Endothelial cell of umbilical vein (primary cell): Measurements from ENCODE around the gene PLXNB3. TPM values are rescaled to one million over a fixed set of nuclear protein-coding genes. Genes with fewer than 3 reads are reported as not detected.

Experiments
- BruUV-seq: library from RNA; stranded (reverse); fragments of 400-500 nt; replicated peaks from 2 replicates; lab custom pipeline; 2021; lab: Mats Ljungman, UMichigan
- CTCF ChIA-PET: fragments of 300-600, 350-600 bp; sonication (Branson Sonifier 250); formaldehyde crosslinking; loops from one replicate; lab custom pipeline; 2021; ENCODE audit warnings: antibody characterized with exemption, inconsistent platforms; lab: Charles Lee
- POLR2A ChIA-PET: fragments of 300-600, 350-600 bp; sonication (Branson Sonifier 250); formaldehyde crosslinking; loops from one replicate; lab custom pipeline; 2021; ENCODE audit warnings: antibody characterized with exemption, inconsistent platforms; lab: Charles Lee
- DNase-seq: peaks from one replicate; pipeline ENCODE4 v3.0.0-alpha.2; 2011; ENCODE audit warnings: low read depth, low spot score
- FAIRE-seq: peaks from 2 replicates; lab custom pipeline; 2011; peaks lifted over from hg19 to GRCh38; lab: Jason Lieb, UNC
- H2AFZ ChIP-seq: 2 replicates; pipeline ENCODE4 v1.6.0; 2012; ENCODE audit warnings: low read depth, low read length, control low read depth, inconsistent platforms
- H3K27ac ChIP-seq: 2 replicates; pipeline ENCODE4 v1.5.1; 2011; ENCODE audit warnings: low read depth, mild to moderate bottlenecking, control low read depth, low read length, moderate library complexity; ENCODE audit not compliant: insufficient read depth
- H3K27me3 ChIP-seq, 2 experiments: 2 replicates each; pipeline versions ENCODE4 v1.6.0 to v1.6.1; 2011; ENCODE audit warnings: low read length in 2 of 2, mixed read lengths in 1 of 2; ENCODE audit not compliant: control insufficient read depth in 2 of 2, insufficient read depth in 2 of 2
- H3K36me3 ChIP-seq, 2 experiments: 2 replicates in 1 of 2; 3 replicates in 1 of 2; pipeline ENCODE4 v1.5.1; 2011; ENCODE audit warnings: low read length in 2 of 2, mild to moderate bottlenecking in 1 of 2, moderate library complexity in 1 of 2; ENCODE audit not compliant: control insufficient read depth in 2 of 2, insufficient read depth in 2 of 2; ENCODE audit errors: extremely low read depth in 1 of 2
- H3K4me1 ChIP-seq: 3 replicates; pipeline ENCODE4 v1.5.1; 2011; ENCODE audit warnings: mild to moderate bottlenecking, low read length; ENCODE audit not compliant: control insufficient read depth, insufficient read depth; ENCODE audit errors: extremely low read depth
- H3K4me2 ChIP-seq: 2 replicates; pipeline ENCODE4 v1.6.1; 2011; ENCODE audit warnings: low read length, control low read depth, mixed read lengths; ENCODE audit not compliant: insufficient read depth
- H3K4me3 ChIP-seq, 3 experiments: fragments of 200-600 bp in 1 of 3; sonication (generic), shearing (Covaris generic) in 1 of 3; replicated peaks in 1 of 3; 2 replicates each; pipeline ENCODE4 v1.5.1; 2011 to 2016; ENCODE audit warnings: control low read depth in 3 of 3, low read length in 3 of 3, mild to moderate bottlenecking in 2 of 3, inconsistent platforms in 1 of 3, low read depth in 1 of 3, moderate library complexity in 1 of 3; ENCODE audit not compliant: insufficient read depth in 1 of 3
- H3K79me2 ChIP-seq: 2 replicates; pipeline ENCODE4 v1.6.0; 2012; ENCODE audit warnings: low read length, inconsistent platforms; ENCODE audit not compliant: control insufficient read depth, insufficient read depth
- H3K9ac ChIP-seq: replicated peaks from 2 replicates; pipeline ENCODE3; 2011; ENCODE audit warnings: low read length, control low read depth; ENCODE audit not compliant: insufficient read depth; ENCODE audit errors: extremely low read depth
- H3K9me1 ChIP-seq: replicated peaks from 3 replicates; pipeline ENCODE4 v1.6.0; 2011; ENCODE audit warnings: mild to moderate bottlenecking, low read length; ENCODE audit not compliant: control insufficient read depth, insufficient read depth; ENCODE audit errors: extremely low read depth
- H3K9me3 ChIP-seq: replicated peaks from 2 replicates; pipeline ENCODE4 v1.5.1; 2012; ENCODE audit warnings: low read length, inconsistent platforms; ENCODE audit not compliant: control insufficient read depth, insufficient read depth
- H4K20me1 ChIP-seq: replicated peaks from 2 replicates; pipeline ENCODE3; 2011; ENCODE audit warnings: mild to moderate bottlenecking, low read length; ENCODE audit not compliant: control insufficient read depth, insufficient read depth; ENCODE audit errors: extremely low read depth
- EZH2 ChIP-seq: IDR thresholded peaks from 2 replicates; pipeline ENCODE4 v1.6.1; 2012; ENCODE audit warnings: borderline replicate concordance, low read depth, mild to moderate bottlenecking, moderate library complexity, low read length, inconsistent platforms; ENCODE audit not compliant: severe bottlenecking
- JUN ChIP-seq: IDR thresholded peaks from 2 replicates; pipeline ENCODE4 v1.6.1; 2011; ENCODE audit warnings: borderline replicate concordance, low read depth; ENCODE audit not compliant: insufficient read length, insufficient read depth
- MAX ChIP-seq: IDR thresholded peaks from 2 replicates; pipeline ENCODE4 v1.6.1; 2011; ENCODE audit not compliant: insufficient read depth, insufficient read length
- MYC ChIP-seq: IDR thresholded peaks from one replicate; pipeline ENCODE4 v1.6.1; 2011; ENCODE audit warnings: mild to moderate bottlenecking, low read depth, low read length
- POLR2A ChIP-seq: IDR thresholded peaks from 2 replicates; pipeline ENCODE4 v1.6.1; 2012; ENCODE audit warnings: low read depth, mild to moderate bottlenecking, control low read depth, low read length
- POLR2AphosphoS5 ChIP-seq: IDR thresholded peaks from 2 replicates; pipeline ENCODE4 v1.6.1; 2012; ENCODE audit warnings: low read depth, mild to moderate bottlenecking, control low read depth, low read length, moderate library complexity; ENCODE audit not compliant: insufficient read depth
- dilution Hi-C: fragments of 300-500 bp; cut with MboI; formaldehyde crosslinking; loops from one replicate; pipeline ENCODE4 v1.15.0; 2019; ENCODE audit warnings: low sequenced_read_pairs; ENCODE audit not compliant: extremely low pct_ligation_motif_present
- intact Hi-C: fragments of 100-400 bp; cut with micrococcal nuclease; formaldehyde crosslinking; loops from one replicate; pipeline ENCODE4 v1.10.0; 2022
- polyA plus RNA-seq, 4 experiments: library from polyadenylated mRNA; depleted of rRNA in 3 of 4; stranded (reverse) in 3 of 4; unstranded in 1 of 4; fragments of >200 nt; gene quantifications; 2 replicates each; pipeline versions ENCODE4 v1.2.1 to v1.2.3, GENCODE V29; 2011 to 2012; ENCODE audit warnings: missing spikeins in 1 of 4
- total RNA-seq: library from RNA; stranded (reverse); gene quantifications from 2 replicates; pipeline ENCODE4 v1.2.3, GENCODE V29; 2021
- TF ChIP-seq, protein P1 (sequence below), 2 donors: IDR thresholded peaks; 1 replicate in 1 of 2; 2 replicates in 1 of 2; pipeline ENCODE4 v1.5.1; 2011; ENCODE audit warnings: low read length in 2 of 2, mild to moderate bottlenecking in 2 of 2, moderate library complexity in 2 of 2, control low read depth in 1 of 2, inconsistent platforms in 1 of 2, low read depth in 1 of 2; ENCODE audit not compliant: insufficient read depth in 1 of 2; ENCODE audit errors: extremely low read depth in 1 of 2

Gene PLXNB3
- total and polyA plus RNA-seq, 2 donors (not counting 3 experiments of a cell fraction or from before 2014, with no cell fraction given), result 19.0 to 31.4 TPM

DNA sequence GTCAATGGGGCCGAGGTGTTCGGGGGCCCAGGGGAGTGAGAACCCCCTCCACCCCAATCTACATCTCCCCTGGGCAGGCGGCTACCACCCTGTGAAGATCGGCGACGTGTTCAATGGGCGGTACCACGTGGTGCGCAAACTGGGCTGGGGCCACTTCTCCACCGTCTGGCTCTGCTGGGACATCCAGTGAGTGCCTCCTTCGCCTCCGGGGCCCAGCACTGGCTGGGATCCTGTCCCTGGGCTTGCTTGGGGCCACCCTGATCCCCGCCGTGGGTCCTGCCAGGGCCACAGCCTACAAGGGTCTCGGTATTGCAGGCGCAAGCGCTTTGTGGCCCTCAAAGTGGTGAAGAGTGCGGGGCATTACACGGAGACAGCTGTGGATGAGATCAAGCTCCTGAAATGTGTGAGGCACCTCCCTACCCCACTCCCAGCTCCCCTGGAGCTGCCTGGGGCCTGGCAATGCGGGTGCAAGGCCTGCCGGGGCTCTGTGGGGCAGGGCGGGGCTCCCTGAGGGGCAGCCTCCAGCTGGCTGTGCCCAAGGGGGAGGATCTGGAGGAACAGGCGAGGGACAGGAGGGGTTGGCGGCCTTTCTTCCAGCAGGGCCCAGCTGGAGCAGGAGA lies 17.5 kb downstream of the PLXNB3 start:
- BruUV-seq, result no TSS peak
- ChIA-PET CTCF (interaction anchor here (1.0 to 1.2 kb wide), 2 partner anchors 10 to 166 kb away, joined by 3 read pairs; no protein-coding TSS in a partner anchor), POLR2A (no interaction called here)
- Histone ChIP-seq H3K79me2 (no peaks in the 10 kb centered on the region), H4K20me1 (no peaks in the 10 kb centered on the region), H3K9ac (no peak overlapping the region), H3K9me3 (no peaks in the 10 kb centered on the region), H3K4me1 (no peaks in the 10 kb centered on the region), H3K4me2 (no peak overlapping the region), H3K27ac (no peak overlapping the region), H3K9me1 (no peaks in the 10 kb centered on the region), H3K36me3 (peaks cover 0 to 6% of the 10 kb centered on the region in 2 experiments), H3K27me3 (no peaks in the 10 kb centered on the region), H2AFZ (no peak overlapping the region), H3K4me3 (no peak overlapping the region)
- FAIRE-seq, result no peak
- intact Hi-C loops, result no loop called here
- dilution Hi-C loops, result no loop called here
- TF ChIP-seq MAX, result no peak
- no peak for TF ChIP-seq MYC
- no peak for TF ChIP-seq EZH2
- TF ChIP-seq POLR2AphosphoS5, result no peak
- TF ChIP-seq JUN, result no peak
- TF ChIP-seq, protein P1, sequence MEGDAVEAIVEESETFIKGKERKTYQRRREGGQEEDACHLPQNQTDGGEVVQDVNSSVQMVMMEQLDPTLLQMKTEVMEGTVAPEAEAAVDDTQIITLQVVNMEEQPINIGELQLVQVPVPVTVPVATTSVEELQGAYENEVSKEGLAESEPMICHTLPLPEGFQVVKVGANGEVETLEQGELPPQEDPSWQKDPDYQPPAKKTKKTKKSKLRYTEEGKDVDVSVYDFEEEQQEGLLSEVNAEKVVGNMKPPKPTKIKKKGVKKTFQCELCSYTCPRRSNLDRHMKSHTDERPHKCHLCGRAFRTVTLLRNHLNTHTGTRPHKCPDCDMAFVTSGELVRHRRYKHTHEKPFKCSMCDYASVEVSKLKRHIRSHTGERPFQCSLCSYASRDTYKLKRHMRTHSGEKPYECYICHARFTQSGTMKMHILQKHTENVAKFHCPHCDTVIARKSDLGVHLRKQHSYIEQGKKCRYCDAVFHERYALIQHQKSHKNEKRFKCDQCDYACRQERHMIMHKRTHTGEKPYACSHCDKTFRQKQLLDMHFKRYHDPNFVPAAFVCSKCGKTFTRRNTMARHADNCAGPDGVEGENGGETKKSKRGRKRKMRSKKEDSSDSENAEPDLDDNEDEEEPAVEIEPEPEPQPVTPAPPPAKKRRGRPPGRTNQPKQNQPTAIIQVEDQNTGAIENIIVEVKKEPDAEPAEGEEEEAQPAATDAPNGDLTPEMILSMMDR (IDR thresholded peaks at IDR 0.05; ENCODE audit: extremely low read depth in 1 of 2, insufficient read depth in 1 of 2, low read depth in 1 of 2, low read length in 2 of 2), result no peak
- TF ChIP-seq POLR2A, result no peak
- DNase-seq, result no peak
